ENCODE results near the gene STARD13.

DNA sequence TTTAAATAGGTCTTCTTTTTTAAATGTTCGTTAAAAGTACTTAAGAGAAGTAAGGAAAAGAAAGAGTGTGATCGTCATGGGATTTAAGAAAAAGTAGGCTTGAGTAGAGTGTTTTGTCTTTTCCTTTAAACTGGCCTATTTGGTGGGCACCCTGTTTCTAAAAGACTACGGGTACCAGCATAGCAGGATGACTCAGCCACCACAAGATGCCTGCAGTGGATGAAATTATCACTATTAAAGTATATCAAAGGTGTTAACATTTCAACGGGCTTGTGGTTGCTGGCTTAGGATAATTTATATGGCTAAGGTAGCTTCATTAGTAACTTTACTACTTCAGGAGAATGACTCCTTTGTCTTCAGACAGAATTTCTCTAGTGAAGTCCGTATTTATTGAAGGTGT lies 112.6 kb downstream of the STARD13 start:
- TF ChIP-seq, protein P1, sequence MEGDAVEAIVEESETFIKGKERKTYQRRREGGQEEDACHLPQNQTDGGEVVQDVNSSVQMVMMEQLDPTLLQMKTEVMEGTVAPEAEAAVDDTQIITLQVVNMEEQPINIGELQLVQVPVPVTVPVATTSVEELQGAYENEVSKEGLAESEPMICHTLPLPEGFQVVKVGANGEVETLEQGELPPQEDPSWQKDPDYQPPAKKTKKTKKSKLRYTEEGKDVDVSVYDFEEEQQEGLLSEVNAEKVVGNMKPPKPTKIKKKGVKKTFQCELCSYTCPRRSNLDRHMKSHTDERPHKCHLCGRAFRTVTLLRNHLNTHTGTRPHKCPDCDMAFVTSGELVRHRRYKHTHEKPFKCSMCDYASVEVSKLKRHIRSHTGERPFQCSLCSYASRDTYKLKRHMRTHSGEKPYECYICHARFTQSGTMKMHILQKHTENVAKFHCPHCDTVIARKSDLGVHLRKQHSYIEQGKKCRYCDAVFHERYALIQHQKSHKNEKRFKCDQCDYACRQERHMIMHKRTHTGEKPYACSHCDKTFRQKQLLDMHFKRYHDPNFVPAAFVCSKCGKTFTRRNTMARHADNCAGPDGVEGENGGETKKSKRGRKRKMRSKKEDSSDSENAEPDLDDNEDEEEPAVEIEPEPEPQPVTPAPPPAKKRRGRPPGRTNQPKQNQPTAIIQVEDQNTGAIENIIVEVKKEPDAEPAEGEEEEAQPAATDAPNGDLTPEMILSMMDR (IDR thresholded peaks at IDR 0.05; ENCODE audit: insufficient read depth, low read length, poor library complexity, severe bottlenecking), result no peak
- TF ChIP-seq EZH2phosphoT487 (conservative IDR thresholded peaks at IDR 0.05; ENCODE audit: low read length), result no peak
